Calu3 (cell line): ENCODE results near the gene OLAH. TPM values are rescaled to one million over a fixed set of nuclear protein-coding genes. Genes with fewer than 3 reads are reported as not detected.

Source experiments
- BruUV-seq: library from RNA; stranded (reverse); fragments of 400-500 nt; replicated peaks from 2 replicates; lab custom pipeline; 2021; lab: Mats Ljungman, UMichigan
- CTCF ChIA-PET: fragments of 300-600 bp; sonication (Branson Sonifier 250); formaldehyde crosslinking; loops from one replicate; lab custom pipeline; 2022; ENCODE audit warnings: antibody characterized with exemption; lab: Charles Lee
- DNase-seq: peaks from one replicate; pipeline ENCODE4 v3.0.0; 2022
- H3K27ac Mint-ChIP-seq: one replicate; pipeline ENCODE4 v1.8.0; 2022; ENCODE audit warnings: mixed read lengths; ENCODE audit not compliant: unreplicated experiment
- H3K27me3 Mint-ChIP-seq: one replicate; pipeline ENCODE4 v1.8.0; 2022; ENCODE audit warnings: mixed read lengths; ENCODE audit not compliant: unreplicated experiment
- H3K36me3 Mint-ChIP-seq: one replicate; pipeline ENCODE4 v1.8.0; 2022; ENCODE audit warnings: mild to moderate bottlenecking, moderate library complexity, mixed read lengths; ENCODE audit not compliant: insufficient read depth, unreplicated experiment
- H3K4me1 Mint-ChIP-seq: one replicate; pipeline ENCODE4 v1.8.0; 2022; ENCODE audit warnings: mild to moderate bottlenecking, low read depth, mixed read lengths; ENCODE audit not compliant: unreplicated experiment
- H3K4me3 Mint-ChIP-seq: one replicate; pipeline ENCODE4 v1.8.0; 2022; ENCODE audit warnings: mild to moderate bottlenecking, low read depth, moderate library complexity, mixed read lengths; ENCODE audit not compliant: unreplicated experiment
- H3K9me3 Mint-ChIP-seq: one replicate; pipeline ENCODE4 v1.8.0; 2022; ENCODE audit warnings: low read depth, mixed read lengths; ENCODE audit not compliant: unreplicated experiment
- CTCF ChIP-seq: fragments of 200-600 bp; IDR thresholded peaks from one replicate; pipeline ENCODE4 v1.8.0; 2022; ENCODE audit warnings: antibody characterized with exemption; ENCODE audit not compliant: unreplicated experiment
- intact Hi-C: fragments of 100-400 bp; cut with micrococcal nuclease; formaldehyde crosslinking; loops from one replicate; pipeline ENCODE4 v1.10.0; 2022; ENCODE audit not compliant: unreplicated experiment
- total RNA-seq: library from RNA; stranded (reverse); gene quantifications from 2 replicates; pipeline ENCODE4 v1.2.3, GENCODE V29; 2022

The OLAH gene
- total RNA-seq, 1 experiment from 2014 or later: not detected

GRCh38 chr10:15053061-15053460 lies 9.3 kb downstream of the OLAH start:
- no peaks in the 10 kb centered on the region for H3K36me3 Mint-ChIP-seq
- no peak overlapping the region for H3K4me3 Mint-ChIP-seq
- BruUV-seq: no TSS peak
- no peaks in the 10 kb centered on the region for H3K27me3 Mint-ChIP-seq
- H3K27ac Mint-ChIP-seq: no peak overlapping the region
- no peak for TF ChIP-seq CTCF
- no peaks in the 10 kb centered on the region for H3K4me1 Mint-ChIP-seq
- no peaks in the 10 kb centered on the region for H3K9me3 Mint-ChIP-seq
- DNase-seq: no peak
- intact Hi-C loops: no loop called here
- CTCF ChIA-PET: no interaction called here

GRCh38 chr10:15058689-15059088 lies 14.9 kb downstream of the OLAH start:
- peaks cover 6% of the 10 kb centered on the region for H3K9me3 Mint-ChIP-seq
- H3K27ac Mint-ChIP-seq: no peak overlapping the region
- DNase-seq: no peak
- no peaks in the 10 kb centered on the region for H3K4me1 Mint-ChIP-seq
- H3K27me3 Mint-ChIP-seq: no peaks in the 10 kb centered on the region
- no peak for TF ChIP-seq CTCF
- H3K4me3 Mint-ChIP-seq: no peak overlapping the region
- CTCF ChIA-PET: no interaction called here
- no peaks in the 10 kb centered on the region for H3K36me3 Mint-ChIP-seq
- intact Hi-C loops: no loop called here
- BruUV-seq: no TSS peak

- Mint-ChIP-seq H3K9me3 (peaks cover 6% of the 10 kb centered on the region), H3K4me1 (no peaks in the 10 kb centered on the region), H3K4me3 (no peak overlapping the region), H3K27ac (no peak overlapping the region), H3K27me3 (no peaks in the 10 kb centered on the region), H3K36me3 (no peaks in the 10 kb centered on the region)
- TF ChIP-seq CTCF: no peak
- CTCF ChIA-PET: no interaction called here
- DNase-seq: no peak
- intact Hi-C loops: no loop called here
- BruUV-seq: no TSS peak
Measured at GRCh38 chr10:15059914-15060313, 16.2 kb downstream of the OLAH start.

- no peaks in the 10 kb centered on the region for H3K4me1 Mint-ChIP-seq
- no peak for TF ChIP-seq CTCF
- no peak for DNase-seq
- H3K36me3 Mint-ChIP-seq: no peaks in the 10 kb centered on the region
- no peak overlapping the region for H3K27ac Mint-ChIP-seq
- peaks cover 6% of the 10 kb centered on the region for H3K9me3 Mint-ChIP-seq
- intact Hi-C loops: no loop called here
- no peak overlapping the region for H3K4me3 Mint-ChIP-seq
- CTCF ChIA-PET: no interaction called here
- no TSS peak for BruUV-seq
- H3K27me3 Mint-ChIP-seq: no peaks in the 10 kb centered on the region
Measured at GRCh38 chr10:15060638-15061037, 16.9 kb downstream of the OLAH start.
